HepG2 (cell line): ENCODE data around the gene MYADML2. TPM values are rescaled to one million over a fixed set of nuclear protein-coding genes. Genes with fewer than 3 reads are reported as not detected.

Source experiments
- ATF3 ChIP-seq: sonication (generic); formaldehyde crosslinking; IDR thresholded peaks from 2 replicates; pipeline ENCODE4 v1.4.0; 2020; ENCODE audit warnings: missing genetic modification reagents
- CENPX ChIP-seq: sonication (generic); formaldehyde crosslinking; IDR thresholded peaks from 2 replicates; pipeline ENCODE4 v1.9.0; 2021; ENCODE audit warnings: mild to moderate bottlenecking, missing genetic modification reagents, moderate library complexity
- CREM ChIP-seq, 2 experiments: sonication (generic) in 1 of 2; formaldehyde crosslinking in 1 of 2; IDR thresholded peaks; 2 replicates each; pipeline versions ENCODE4 v1.4.0 to v1.6.1; 2016 to 2020; ENCODE audit warnings: antibody characterized with exemption in 1 of 2, mild to moderate bottlenecking in 1 of 2, missing genetic modification reagents in 1 of 2
- FOXC1 ChIP-seq: sonication (generic); formaldehyde crosslinking; IDR thresholded peaks from 2 replicates; pipeline ENCODE4 v1.8.0; 2022; ENCODE audit warnings: mild to moderate bottlenecking, missing genetic modification reagents, borderline replicate concordance
- KAT2B ChIP-seq: fragments of 150-350 bp; IDR thresholded peaks from 2 replicates; pipeline ENCODE4 v1.6.1; 2014; ENCODE audit warnings: low read depth, low read length, borderline replicate concordance
- KAT8 ChIP-seq: IDR thresholded peaks from 2 replicates; pipeline ENCODE4 v1.6.1; 2016; ENCODE audit warnings: missing genetic modification reagents, missing compliant biosample characterization
- KIAA2018 ChIP-seq: sonication (generic); formaldehyde crosslinking; IDR thresholded peaks from 2 replicates; pipeline ENCODE4 v1.5.0; 2020; ENCODE audit warnings: mild to moderate bottlenecking, missing genetic modification reagents, borderline replicate concordance
- MED1 ChIP-seq: sonication (generic); formaldehyde crosslinking; IDR thresholded peaks from 2 replicates; pipeline ENCODE4 v1.4.0; 2020; ENCODE audit warnings: missing genetic modification reagents
- POLR2A ChIP-seq, 2 experiments: IDR thresholded peaks; 2 replicates each; pipeline ENCODE4 v1.6.1; 2011; ENCODE audit warnings: low read depth in 2 of 2, low read length in 2 of 2, mild to moderate bottlenecking in 1 of 2, moderate library complexity in 1 of 2; ENCODE audit not compliant: insufficient read depth in 1 of 2
- RAD21 ChIP-seq: fragments of 450-650 bp; formaldehyde crosslinking; IDR thresholded peaks from 2 replicates; pipeline ENCODE4 v1.5.0; 2020; ENCODE audit warnings: mild to moderate bottlenecking
- SP1 ChIP-seq, 2 experiments: fragments of 450-650 bp in 1 of 2; sonication (generic) in 1 of 2; formaldehyde crosslinking in 1 of 2; IDR thresholded peaks; 2 replicates each; pipeline versions ENCODE4 v1.4.0 to v1.6.1; 2016 to 2020; ENCODE audit warnings: missing genetic modification reagents in 1 of 2
- WIZ ChIP-seq: sonication (generic); formaldehyde crosslinking; IDR thresholded peaks from 2 replicates; pipeline ENCODE4 v1.5.1; 2020; ENCODE audit warnings: mild to moderate bottlenecking, missing genetic modification reagents
- ZNF121 ChIP-seq: sonication (generic); formaldehyde crosslinking; IDR thresholded peaks from 2 replicates; pipeline ENCODE4 v1.5.0; 2020; ENCODE audit warnings: mild to moderate bottlenecking, missing genetic modification reagents
- ZNF138 ChIP-seq: sonication (generic); formaldehyde crosslinking; IDR thresholded peaks from 2 replicates; pipeline ENCODE4 v1.5.0; 2020; ENCODE audit warnings: mild to moderate bottlenecking, low read depth, missing genetic modification reagents
- ZNF670 ChIP-seq: sonication (generic); formaldehyde crosslinking; IDR thresholded peaks from 2 replicates; pipeline ENCODE4 v1.8.0; 2022; ENCODE audit warnings: mild to moderate bottlenecking, missing genetic modification reagents, borderline replicate concordance
- ZNF678 ChIP-seq: sonication (generic); formaldehyde crosslinking; IDR thresholded peaks from 2 replicates; pipeline ENCODE4 v1.4.0; 2020; ENCODE audit warnings: mild to moderate bottlenecking, missing genetic modification reagents
- ZNF782 ChIP-seq: sonication (generic); formaldehyde crosslinking; IDR thresholded peaks from 2 replicates; pipeline ENCODE4 v1.4.0; 2020; ENCODE audit warnings: missing genetic modification reagents, mild to moderate bottlenecking, borderline replicate concordance
- ZZZ3 ChIP-seq: sonication (generic); formaldehyde crosslinking; IDR thresholded peaks from 2 replicates; pipeline ENCODE4 v1.4.0; 2020; ENCODE audit warnings: missing genetic modification reagents, mild to moderate bottlenecking, borderline replicate concordance
- polyA plus RNA-seq, 8 experiments: library from polyadenylated mRNA; depleted of rRNA in 3 of 8; stranded (reverse) in 7 of 8; unstranded in 1 of 8; fragments of >200 nt; fragmentation: Illumina TruSeq in 4 of 8; extraction: Trizol in 4 of 8; gene quantifications; 2 replicates each; pipeline versions ENCODE4 v1.2.1 to v1.2.3, GENCODE V29; 2011 to 2016; ENCODE audit warnings: low read depth in 4 of 8, missing spikeins in 1 of 8, mixed read lengths in 1 of 8; ENCODE audit not compliant: insufficient read depth in 1 of 8
- total RNA-seq, 5 experiments: library from RNA; depleted of rRNA; stranded (reverse); fragments of >200 nt; fragmentation: Illumina TruSeq; extraction: Trizol; gene quantifications; 2 replicates each; pipeline ENCODE4 v1.2.3, GENCODE V29; 2016; ENCODE audit warnings: low read depth in 1 of 5

MYADML2 gene
- total and polyA plus RNA-seq, 2 of the 13 experiments (the other 11 are each of a cell fraction or from before 2014, with no cell fraction given): not detected

- TF ChIP-seq CREM (IDR thresholded peaks at IDR 0.05) (no peak), CREM (CRISPR knock-in tag; IDR thresholded peaks at IDR 0.05) (no peak), KAT2B (no peak), ZZZ3 (0 out of 2 replicates have a peak, but pooled peaks have one; percentile 34), POLR2A (IDR thresholded peaks at IDR 0.05; ENCODE audit: insufficient read depth in 1 of 2, low read depth in 2 of 2, low read length in 2 of 2) (no peak), ZNF121 (CRISPR knock-in tag) (no peak), ZNF782 (CRISPR knock-in tag) (peak; percentile 79; the same call in 1 of the 2 replicates), FOXC1 (CRISPR knock-in tag) (no peak), SP1 (IDR thresholded peaks at IDR 0.05) (no peak), SP1 (CRISPR knock-in tag; IDR thresholded peaks at IDR 0.05) (no peak), KIAA2018 (CRISPR knock-in tag) (no peak), CENPX (CRISPR knock-in tag) (no peak), ZNF670 (CRISPR knock-in tag) (no peak), WIZ (no peak), ATF3 (0 out of 2 replicates have a peak, but pooled peaks have one; percentile 5), KAT8 (CRISPR knock-in tag) (no peak), ZNF138 (CRISPR knock-in tag) (no peak), RAD21 (peak; percentile 30), MED1 (CRISPR knock-in tag) (0 out of 2 replicates have a peak, but pooled peaks have one; percentile 28), ZNF678 (CRISPR knock-in tag) (no peak)
Observed at GRCh38 chr17:81924557-81925532, 22.2 kb downstream of the MYADML2 start (continued).
